ENCODE results near the gene LOXL1.

DNA sequence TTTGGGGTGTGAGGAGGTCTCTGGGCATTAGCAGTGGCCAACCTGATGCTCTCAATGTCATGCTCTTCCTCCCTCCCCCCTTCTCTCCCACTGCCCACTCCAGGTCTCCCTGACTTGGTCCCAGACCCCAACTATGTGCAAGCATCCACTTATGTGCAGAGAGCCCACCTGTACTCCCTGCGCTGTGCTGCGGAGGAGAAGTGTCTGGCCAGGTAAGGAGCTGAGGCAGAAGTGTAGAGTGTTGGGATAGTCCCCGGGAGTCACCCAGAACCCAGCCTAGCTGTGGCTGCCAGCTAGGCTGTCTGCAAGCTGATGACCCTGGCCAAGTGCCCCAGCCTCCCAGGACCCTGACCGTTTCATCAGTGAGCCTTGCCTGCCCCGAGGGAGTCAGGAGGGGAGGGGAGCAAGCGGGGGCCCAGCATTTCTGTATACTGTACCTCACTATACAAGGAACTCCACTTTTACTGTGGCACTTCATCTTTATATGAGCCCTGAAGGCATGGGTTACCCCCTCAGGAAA lies 16.5 kb downstream of the LOXL1 start:
- TF ChIP-seq, protein P1, sequence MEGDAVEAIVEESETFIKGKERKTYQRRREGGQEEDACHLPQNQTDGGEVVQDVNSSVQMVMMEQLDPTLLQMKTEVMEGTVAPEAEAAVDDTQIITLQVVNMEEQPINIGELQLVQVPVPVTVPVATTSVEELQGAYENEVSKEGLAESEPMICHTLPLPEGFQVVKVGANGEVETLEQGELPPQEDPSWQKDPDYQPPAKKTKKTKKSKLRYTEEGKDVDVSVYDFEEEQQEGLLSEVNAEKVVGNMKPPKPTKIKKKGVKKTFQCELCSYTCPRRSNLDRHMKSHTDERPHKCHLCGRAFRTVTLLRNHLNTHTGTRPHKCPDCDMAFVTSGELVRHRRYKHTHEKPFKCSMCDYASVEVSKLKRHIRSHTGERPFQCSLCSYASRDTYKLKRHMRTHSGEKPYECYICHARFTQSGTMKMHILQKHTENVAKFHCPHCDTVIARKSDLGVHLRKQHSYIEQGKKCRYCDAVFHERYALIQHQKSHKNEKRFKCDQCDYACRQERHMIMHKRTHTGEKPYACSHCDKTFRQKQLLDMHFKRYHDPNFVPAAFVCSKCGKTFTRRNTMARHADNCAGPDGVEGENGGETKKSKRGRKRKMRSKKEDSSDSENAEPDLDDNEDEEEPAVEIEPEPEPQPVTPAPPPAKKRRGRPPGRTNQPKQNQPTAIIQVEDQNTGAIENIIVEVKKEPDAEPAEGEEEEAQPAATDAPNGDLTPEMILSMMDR (IDR thresholded peaks at IDR 0.05): no peak
- no peak for TF ChIP-seq EP300 (IDR thresholded peaks at IDR 0.05)
